Neural cell (in vitro differentiated cells): Measurements from ENCODE around the gene CPT1A. TPM values are rescaled to one million over a fixed set of nuclear protein-coding genes. Genes with fewer than 3 reads are reported as not detected.

Experiments
- H2AFZ ChIP-seq: fragments of 200-600, 300-800 bp; sonication (generic), shearing (Covaris generic); 2 replicates; pipeline ENCODE4 v1.6.0; 2014; ENCODE audit warnings: low read depth, mild to moderate bottlenecking, antibody characterized with exemption, low read length, moderate library complexity
- H3F3A ChIP-seq: fragments of 200-600 bp; shearing (Covaris generic); 2 replicates; pipeline ENCODE4 v1.6.1; 2016; ENCODE audit warnings: mild to moderate bottlenecking, moderate library complexity, mixed read lengths, antibody characterized with exemption, low read length; ENCODE audit not compliant: insufficient read depth, poor library complexity, severe bottlenecking
- H3K27ac ChIP-seq: fragments of 200-600, 300-800 bp; sonication (generic), shearing (Covaris generic); 2 replicates; pipeline ENCODE4 v1.5.1; 2014; ENCODE audit warnings: mild to moderate bottlenecking, low read length, moderate library complexity
- H3K27me3 ChIP-seq: fragments of 300-800, 200-600 bp; sonication (generic), shearing (Covaris generic); 2 replicates; pipeline ENCODE4 v1.6.0; 2014; ENCODE audit warnings: mild to moderate bottlenecking, low read depth, low read length, moderate library complexity; ENCODE audit not compliant: insufficient read depth
- H3K36me3 ChIP-seq: fragments of 300-800, 200-600 bp; sonication (generic), shearing (Covaris generic); 2 replicates; pipeline ENCODE4 v1.5.1; 2014; ENCODE audit warnings: mild to moderate bottlenecking, antibody characterized with exemption, low read length, moderate library complexity; ENCODE audit not compliant: insufficient read depth
- H3K4me2 ChIP-seq: fragments of 300-800, 200-600 bp; sonication (generic), shearing (Covaris generic); 2 replicates; pipeline ENCODE4 v1.6.0; 2014; ENCODE audit warnings: mild to moderate bottlenecking, low read length
- H3K4me3 ChIP-seq: fragments of 300-800, 200-600 bp; sonication (generic), shearing (Covaris generic); 2 replicates; pipeline ENCODE4 v1.5.1; 2014; ENCODE audit warnings: mild to moderate bottlenecking, low read length, moderate library complexity
- H3K79me2 ChIP-seq: fragments of 200-600 bp; shearing (Covaris generic); replicated peaks from 2 replicates; pipeline ENCODE4 v1.6.0; 2014; ENCODE audit warnings: mild to moderate bottlenecking, low read length, moderate library complexity; ENCODE audit not compliant: insufficient read depth
- H3K9ac ChIP-seq: fragments of 300-800, 200-600 bp; sonication (generic), shearing (Covaris generic); 2 replicates; pipeline ENCODE4 v1.6.1; 2016; ENCODE audit warnings: mild to moderate bottlenecking, low read length, mixed read lengths
- H3K9me2 ChIP-seq: fragments of 200-600 bp; shearing (Covaris generic); 2 replicates; pipeline ENCODE4 v1.6.1; 2016; ENCODE audit warnings: mild to moderate bottlenecking, low read length, mixed read lengths; ENCODE audit not compliant: insufficient read depth
- H3K9me3 ChIP-seq: fragments of 200-600, 300-800 bp; sonication (generic), shearing (Covaris generic); 2 replicates; pipeline ENCODE4 v1.6.1; 2016; ENCODE audit warnings: mild to moderate bottlenecking, mixed run types, low read length, moderate library complexity, mixed read lengths
- H4K20me1 ChIP-seq: fragments of 200-600 bp; shearing (Covaris generic); 2 replicates; pipeline ENCODE4 v1.6.1; 2016; ENCODE audit warnings: mild to moderate bottlenecking, mixed run types; ENCODE audit not compliant: insufficient read depth
- CTCF ChIP-seq: fragments of 450-650 bp; IDR thresholded peaks from 2 replicates; pipeline ENCODE4 v1.5.1; 2014; ENCODE audit warnings: antibody characterized with exemption, mild to moderate bottlenecking, moderate library complexity; ENCODE audit not compliant: poor library complexity, severe bottlenecking
- EP300 ChIP-seq: fragments of 450-650 bp; conservative IDR thresholded peaks from 2 replicates; pipeline ENCODE4 v1.6.1; 2014; ENCODE audit warnings: antibody characterized with exemption, mild to moderate bottlenecking, moderate library complexity; ENCODE audit not compliant: poor library complexity, severe bottlenecking
- EZH2 ChIP-seq: fragments of 200-600, 300-800 bp; shearing (Covaris generic), sonication (generic); IDR thresholded peaks from 2 replicates; pipeline ENCODE4 v1.6.1; 2014; ENCODE audit warnings: antibody characterized with exemption, low read length, borderline replicate concordance, mild to moderate bottlenecking; ENCODE audit not compliant: insufficient read depth, poor library complexity, severe bottlenecking
- MXI1 ChIP-seq: fragments of 450-650 bp; conservative IDR thresholded peaks from 2 replicates; pipeline ENCODE4 v1.6.1; 2014; ENCODE audit warnings: antibody characterized with exemption, mild to moderate bottlenecking; ENCODE audit not compliant: poor library complexity, severe bottlenecking
- POLR2AphosphoS5 ChIP-seq: IDR thresholded peaks from 2 replicates; pipeline ENCODE4 v1.6.1; 2012
- RAD21 ChIP-seq: fragments of 450-650 bp; conservative IDR thresholded peaks from 2 replicates; pipeline ENCODE4 v1.6.1; 2014; ENCODE audit warnings: antibody characterized with exemption, mild to moderate bottlenecking, moderate library complexity
- REST ChIP-seq: IDR thresholded peaks from 2 replicates; pipeline ENCODE4 v1.6.1; 2012; ENCODE audit warnings: borderline replicate concordance
- SMC3 ChIP-seq: fragments of 450-650 bp; conservative IDR thresholded peaks from 2 replicates; pipeline ENCODE4 v1.6.1; 2014; ENCODE audit warnings: antibody characterized with exemption, mild to moderate bottlenecking, moderate library complexity; ENCODE audit not compliant: poor library complexity
- TAF1 ChIP-seq: IDR thresholded peaks from 2 replicates; pipeline ENCODE4 v1.6.1; 2012; ENCODE audit warnings: low read depth
- polyA plus RNA-seq: library from polyadenylated mRNA; depleted of rRNA; stranded (reverse); fragments of >200 nt; gene quantifications from 2 replicates; pipeline ENCODE4 v1.2.3, GENCODE V29; 2014

The CPT1A gene
- polyA plus RNA-seq, 1 donor from 2014 or later, result 0.35 TPM

- Histone ChIP-seq H3K27me3 (no peaks in the 10 kb centered on the region), H3K9me3 (no peaks in the 10 kb centered on the region), H3K4me2 (no peak overlapping the region), H2AFZ (no peak overlapping the region), H4K20me1 (no peaks in the 10 kb centered on the region), H3K79me2 (no peaks in the 10 kb centered on the region), H3K36me3 (no peaks in the 10 kb centered on the region), H3K27ac (no peak overlapping the region), H3K9ac (no peak overlapping the region), H3F3A (no peaks in the 10 kb centered on the region), H3K9me2 (no peaks in the 10 kb centered on the region), H3K4me3 (no peak overlapping the region)
- TF ChIP-seq POLR2AphosphoS5 (no peak), TAF1 (no peak), CTCF (no peak), SMC3 (no peak), REST (no peak), EP300 (no peak), EZH2 (no peak), RAD21 (no peak), MXI1 (no peak)
These were observed 81.7 kb downstream of the CPT1A start for GRCh38 chr11:68759991-68760390.

GRCh38 chr11:68757711-68758110, 84.0 kb downstream of the CPT1A start:
- no peak overlapping the region for H3K27ac ChIP-seq
- no peak overlapping the region for H3K4me3 ChIP-seq
- H3K9me3 ChIP-seq, result no peaks in the 10 kb centered on the region
- no peaks in the 10 kb centered on the region for H3F3A ChIP-seq
- no peak for TF ChIP-seq TAF1
- no peak for TF ChIP-seq EP300
- no peak for TF ChIP-seq RAD21
- TF ChIP-seq MXI1, result no peak
- TF ChIP-seq EZH2, result no peak
- TF ChIP-seq CTCF, result no peak
- no peak for TF ChIP-seq SMC3
- no peak for TF ChIP-seq POLR2AphosphoS5
- TF ChIP-seq REST, result no peak
- no peaks in the 10 kb centered on the region for H3K79me2 ChIP-seq
- no peak overlapping the region for H3K9ac ChIP-seq
- no peaks in the 10 kb centered on the region for H3K36me3 ChIP-seq
- H2AFZ ChIP-seq, result no peak overlapping the region
- H3K4me2 ChIP-seq, result no peak overlapping the region
- no peaks in the 10 kb centered on the region for H3K9me2 ChIP-seq
- no peaks in the 10 kb centered on the region for H4K20me1 ChIP-seq
- no peaks in the 10 kb centered on the region for H3K27me3 ChIP-seq
